Lung (tissue), 12 donors: ENCODE data around the gene OXGR1. TPM values are rescaled to one million over a fixed set of nuclear protein-coding genes. Genes with fewer than 3 reads are reported as not detected.

ENCODE experiments used
- ATAC-seq: fragments of 200-7000 bp; cut with Tn5 transposase; one replicate; pipeline ENCODE4 v1.9.1; 2020; ENCODE audit warnings: moderate number of reproducible peaks; ENCODE audit not compliant: insufficient read depth, low FRiP score
- DNase-seq, 3 donors: peaks; one replicate each; pipeline ENCODE4 v3.0.0-alpha.2; 2013 to 2017
- H3K27ac ChIP-seq, 2 donors: one replicate each; pipeline ENCODE4 v1.5.1; 2013; ENCODE audit warnings: mild to moderate bottlenecking in 2 of 2, moderate library complexity in 2 of 2, control low read depth in 1 of 2, inconsistent platforms in 1 of 2, low read depth in 1 of 2, low read length in 1 of 2
- H3K27me3 ChIP-seq, 3 donors: one replicate each; pipeline ENCODE4 v1.5.1; 2013; ENCODE audit warnings: low read length in 2 of 3; ENCODE audit not compliant: control insufficient read depth in 3 of 3, insufficient read depth in 3 of 3
- H3K36me3 ChIP-seq, 4 donors: one replicate each; pipeline ENCODE4 v1.5.1; 2013; ENCODE audit warnings: low read length in 4 of 4, mild to moderate bottlenecking in 1 of 4, moderate library complexity in 1 of 4; ENCODE audit not compliant: control insufficient read depth in 4 of 4, insufficient read depth in 4 of 4
- H3K4me1 ChIP-seq, 5 donors: one replicate each; pipeline ENCODE4 v1.5.1; 2013; ENCODE audit warnings: low read length in 5 of 5, mild to moderate bottlenecking in 2 of 5, moderate library complexity in 1 of 5; ENCODE audit not compliant: control insufficient read depth in 5 of 5, insufficient read depth in 5 of 5
- H3K4me3 ChIP-seq: one replicate; pipeline ENCODE4 v1.5.1; 2013; ENCODE audit warnings: mild to moderate bottlenecking, control low read depth, moderate library complexity
- H3K9ac ChIP-seq, 2 donors: one replicate each; pipeline ENCODE4 v1.5.1; 2013; ENCODE audit warnings: low read length in 2 of 2, control low read depth in 1 of 2; ENCODE audit not compliant: insufficient read depth in 1 of 2
- H3K9me3 ChIP-seq, 4 donors: one replicate each; pipeline ENCODE4 v1.5.1; 2013; ENCODE audit warnings: low read length in 3 of 4, mild to moderate bottlenecking in 1 of 4, moderate library complexity in 1 of 4; ENCODE audit not compliant: control insufficient read depth in 4 of 4, insufficient read depth in 3 of 4
- WGBS, 2 donors: extraction: QIAGEN DNeasy Blood & Tissue Kit; methylation state at CpG; one replicate each; pipeline ENCODE4 v1.1.7; 2013; 5-methylcytosine and 5-hydroxymethylcytosine counted together
- polyA plus RNA-seq, 2 donors: library from polyadenylated mRNA; stranded (reverse); fragments of 200-250 nt; gene quantifications; one replicate each; pipeline ENCODE4 v1.2.1, GENCODE V29; 2013
- total RNA-seq, 2 donors: library from RNA; depleted of rRNA in 1 of 2; stranded (reverse); fragments of >200 nt in 1 of 2; gene quantifications; one replicate each; pipeline ENCODE4 v1.2.1, GENCODE V29; 2014 to 2021
- TF ChIP-seq, protein P1 (sequence below): IDR thresholded peaks from 2 replicates; pipeline ENCODE4 v1.5.1; 2012; ENCODE audit warnings: mild to moderate bottlenecking; ENCODE audit errors: control extremely low read depth, extremely low read depth
- donor health status: control.
- donor health status: control.
- donor health status: Bipolar disorder and iron deficiency.
- donor health status: healthy.
- donor health status: DM: yes; HTN: yes; CAD: no.

Gene OXGR1
- total and polyA plus RNA-seq, 4 donors = 0.25 to 0.71 (median 0.46) TPM

DNA sequence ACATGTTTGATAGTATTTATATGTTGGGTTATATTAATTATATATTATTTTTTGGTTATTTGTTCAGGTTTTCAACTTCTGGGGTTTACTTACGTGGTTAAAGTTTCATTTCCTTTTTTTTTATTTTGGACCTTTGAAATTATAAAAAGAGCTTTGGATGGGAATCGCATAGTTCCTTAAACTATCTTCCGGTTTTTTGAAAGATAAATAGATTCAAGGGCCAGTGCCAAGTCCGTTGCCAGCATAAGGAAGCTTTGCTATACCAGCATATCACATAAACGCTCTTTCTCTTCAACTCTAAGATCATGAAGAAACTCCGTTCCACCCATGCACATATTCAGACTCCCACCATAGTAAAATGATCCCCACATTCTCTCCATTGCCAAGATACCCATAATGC is 7.4 kb upstream of the OXGR1 start:
- no peak for DNase-seq
- Histone ChIP-seq H3K4me3 (no peak overlapping the region), H3K27ac (no peak overlapping the region), H3K36me3 (no peaks in the 10 kb centered on the region), H3K9ac (no peak overlapping the region), H3K9me3 (peaks cover 0 to 4% (median 0%) of the 10 kb centered on the region in 4 donors), H3K4me1 (peaks cover 0 to 5% (median 0%) of the 10 kb centered on the region in 5 donors), H3K27me3 (peaks cover 0 to 15% (median 4%) of the 10 kb centered on the region in 3 donors)
- TF ChIP-seq, protein P1, sequence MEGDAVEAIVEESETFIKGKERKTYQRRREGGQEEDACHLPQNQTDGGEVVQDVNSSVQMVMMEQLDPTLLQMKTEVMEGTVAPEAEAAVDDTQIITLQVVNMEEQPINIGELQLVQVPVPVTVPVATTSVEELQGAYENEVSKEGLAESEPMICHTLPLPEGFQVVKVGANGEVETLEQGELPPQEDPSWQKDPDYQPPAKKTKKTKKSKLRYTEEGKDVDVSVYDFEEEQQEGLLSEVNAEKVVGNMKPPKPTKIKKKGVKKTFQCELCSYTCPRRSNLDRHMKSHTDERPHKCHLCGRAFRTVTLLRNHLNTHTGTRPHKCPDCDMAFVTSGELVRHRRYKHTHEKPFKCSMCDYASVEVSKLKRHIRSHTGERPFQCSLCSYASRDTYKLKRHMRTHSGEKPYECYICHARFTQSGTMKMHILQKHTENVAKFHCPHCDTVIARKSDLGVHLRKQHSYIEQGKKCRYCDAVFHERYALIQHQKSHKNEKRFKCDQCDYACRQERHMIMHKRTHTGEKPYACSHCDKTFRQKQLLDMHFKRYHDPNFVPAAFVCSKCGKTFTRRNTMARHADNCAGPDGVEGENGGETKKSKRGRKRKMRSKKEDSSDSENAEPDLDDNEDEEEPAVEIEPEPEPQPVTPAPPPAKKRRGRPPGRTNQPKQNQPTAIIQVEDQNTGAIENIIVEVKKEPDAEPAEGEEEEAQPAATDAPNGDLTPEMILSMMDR = no peak
- no peak for ATAC-seq
- 36 to 37% methylated on average over 6 of the region's 6 CpGs for WGBS, 2 donors

DNA sequence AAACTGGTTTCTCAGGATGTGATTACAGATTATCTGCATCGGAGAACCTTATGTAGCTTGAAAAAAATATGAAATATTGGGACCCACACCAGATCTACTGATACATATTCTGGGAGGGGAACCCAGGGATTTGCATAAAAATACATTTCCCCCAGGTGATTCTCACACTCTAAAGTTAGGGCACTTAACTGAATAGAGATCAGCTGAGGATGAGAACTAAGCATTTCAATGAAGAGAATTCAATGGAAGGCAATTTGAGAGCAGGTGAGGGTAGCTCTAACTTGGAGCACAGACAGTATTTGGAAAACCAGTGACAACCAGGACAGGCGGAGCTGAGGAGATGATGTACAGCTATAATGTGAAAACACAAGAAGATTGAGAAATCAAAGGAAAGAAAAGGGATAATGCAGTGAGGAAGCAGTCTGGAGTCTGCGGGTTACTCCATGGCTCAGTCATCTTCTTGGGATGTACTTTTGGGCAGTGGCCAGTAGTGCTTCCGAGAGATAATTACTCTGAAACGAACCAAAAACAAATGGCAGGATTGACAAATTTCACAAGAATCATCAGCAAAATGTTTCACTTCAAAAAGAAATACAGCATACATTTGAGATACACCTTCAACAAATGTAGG is 6.1 kb upstream of the OXGR1 start:
- Histone ChIP-seq H3K27me3 (peaks cover 0 to 25% (median 13%) of the 10 kb centered on the region in 3 donors), H3K27ac (no peak overlapping the region), H3K36me3 (no peaks in the 10 kb centered on the region), H3K9ac (no peak overlapping the region), H3K4me3 (no peak overlapping the region), H3K9me3 (peaks cover 0 to 2% (median 0%) of the 10 kb centered on the region in 4 donors), H3K4me1 (peaks cover 0 to 5% (median 0%) of the 10 kb centered on the region in 5 donors)
- 75 to 79% methylated on average over 5 of the region's 5 CpGs for WGBS, 2 donors
- TF ChIP-seq, protein P1 = no peak
- ATAC-seq = no peak
- no peak for DNase-seq

DNA sequence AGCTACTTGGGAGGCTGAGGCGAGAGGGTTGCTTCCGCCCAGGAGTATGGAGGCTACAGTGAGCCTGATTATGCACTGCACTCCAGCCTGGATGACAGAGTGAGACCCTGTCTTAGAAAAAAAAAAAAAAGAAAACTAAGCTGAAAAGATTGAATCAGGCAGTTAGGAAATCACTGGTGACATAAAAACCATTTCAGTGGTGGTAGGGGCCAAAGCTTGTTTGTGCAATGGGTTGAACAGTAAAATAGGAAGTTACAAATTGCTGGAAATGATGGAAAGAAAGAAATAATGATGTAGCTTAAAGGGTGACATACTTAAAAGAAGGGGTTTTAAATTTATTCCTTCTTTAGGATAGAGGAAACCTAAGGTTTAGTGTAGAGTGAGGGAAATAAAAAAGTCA is 4.8 kb upstream of the OXGR1 start:
- ATAC-seq (no peak), DNase-seq (no peak)
- peaks cover 0 to 2% (median 0%) of the 10 kb centered on the region in 4 donors for H3K9me3 ChIP-seq
- TF ChIP-seq, protein P1 = no peak
- H3K36me3 ChIP-seq = no peaks in the 10 kb centered on the region
- H3K4me3 ChIP-seq = no peak overlapping the region
- no peak overlapping the region for H3K9ac ChIP-seq
- H3K4me1 ChIP-seq = peaks cover 0 to 6% (median 0%) of the 10 kb centered on the region in 5 donors
- no peak overlapping the region for H3K27ac ChIP-seq
- H3K27me3 ChIP-seq = peaks cover 0 to 38% (median 24%) of the 10 kb centered on the region in 3 donors
- WGBS, 2 donors = 94 to 98% methylated on average over 2 of the region's 2 CpGs
